IPS-15b (cell line): ENCODE results near the gene DMD.

Experiments used
- H3K27me3 ChIP-seq: one replicate; pipeline ENCODE4 v1.6.1; 2013; ENCODE audit warnings: low read length; ENCODE audit not compliant: control insufficient read depth, insufficient read depth
- H3K36me3 ChIP-seq: one replicate; pipeline ENCODE4 v1.6.1; 2013; ENCODE audit warnings: low read length; ENCODE audit not compliant: control insufficient read depth, insufficient read depth
- H3K4me1 ChIP-seq: one replicate; pipeline ENCODE4 v1.6.1; 2013; ENCODE audit warnings: mild to moderate bottlenecking, low read length; ENCODE audit not compliant: control insufficient read depth, insufficient read depth
- H3K4me3 ChIP-seq: one replicate; pipeline ENCODE4 v1.5.1; 2013; ENCODE audit warnings: low read depth, low read length
- H3K9ac ChIP-seq: one replicate; pipeline ENCODE4 v1.6.1; 2013; ENCODE audit warnings: low read depth, mild to moderate bottlenecking, low read length
- H3K9me3 ChIP-seq: one replicate; pipeline ENCODE4 v1.6.1; 2013; ENCODE audit warnings: mild to moderate bottlenecking, low read length; ENCODE audit not compliant: control insufficient read depth, insufficient read depth

DMD gene

GRCh38 chrX:32842053-32842452, 369.3 kb downstream of the DMD start:
- Histone ChIP-seq H3K4me1 (no peaks in the 10 kb centered on the region), H3K27me3 (no peaks in the 10 kb centered on the region), H3K9ac (no peak overlapping the region), H3K4me3 (no peak overlapping the region), H3K9me3 (no peaks in the 10 kb centered on the region), H3K36me3 (no peaks in the 10 kb centered on the region)

GRCh38 chrX:32839781-32840180, 371.6 kb downstream of the DMD start:
- H3K36me3 ChIP-seq = no peaks in the 10 kb centered on the region
- no peak overlapping the region for H3K4me3 ChIP-seq
- no peaks in the 10 kb centered on the region for H3K9me3 ChIP-seq
- H3K27me3 ChIP-seq = no peaks in the 10 kb centered on the region
- H3K9ac ChIP-seq = no peak overlapping the region
- no peaks in the 10 kb centered on the region for H3K4me1 ChIP-seq

- H3K9ac ChIP-seq = no peak overlapping the region
- no peaks in the 10 kb centered on the region for H3K4me1 ChIP-seq
- H3K27me3 ChIP-seq = no peaks in the 10 kb centered on the region
- H3K4me3 ChIP-seq = no peak overlapping the region
- H3K36me3 ChIP-seq = no peaks in the 10 kb centered on the region
- H3K9me3 ChIP-seq = no peaks in the 10 kb centered on the region
Measured at GRCh38 chrX:32825009-32825408, 386.3 kb downstream of the DMD start.

GRCh38 chrX:32804034-32804433, 407.3 kb downstream of the DMD start:
- Histone ChIP-seq H3K9me3 (no peaks in the 10 kb centered on the region), H3K4me3 (no peak overlapping the region), H3K27me3 (no peaks in the 10 kb centered on the region)

GRCh38 chrX:32798990-32799389, 412.4 kb downstream of the DMD start:
- H3K36me3 ChIP-seq = no peaks in the 10 kb centered on the region
- no peak overlapping the region for H3K4me3 ChIP-seq
- no peaks in the 10 kb centered on the region for H3K4me1 ChIP-seq
- no peak overlapping the region for H3K9ac ChIP-seq
- H3K9me3 ChIP-seq = no peaks in the 10 kb centered on the region
- H3K27me3 ChIP-seq = no peaks in the 10 kb centered on the region

More at GRCh38 chrX:32804034-32804433, 407.3 kb downstream of the DMD start:
- no peaks in the 10 kb centered on the region for H3K36me3 ChIP-seq
- H3K4me1 ChIP-seq = no peaks in the 10 kb centered on the region
- H3K9ac ChIP-seq = no peak overlapping the region

- Histone ChIP-seq H3K4me1 (no peaks in the 10 kb centered on the region), H3K27me3 (no peaks in the 10 kb centered on the region), H3K4me3 (no peak overlapping the region), H3K9me3 (no peaks in the 10 kb centered on the region), H3K36me3 (no peaks in the 10 kb centered on the region), H3K9ac (no peak overlapping the region)
Measured at GRCh38 chrX:32788936-32789335, 422.4 kb downstream of the DMD start.

GRCh38 chrX:32780109-32780508, 431.2 kb downstream of the DMD start:
- H3K4me1 ChIP-seq = peaks cover 16% of the 10 kb centered on the region
- no peaks in the 10 kb centered on the region for H3K36me3 ChIP-seq
- no peaks in the 10 kb centered on the region for H3K27me3 ChIP-seq
- H3K4me3 ChIP-seq = no peak overlapping the region
- H3K9me3 ChIP-seq = peaks cover 5% of the 10 kb centered on the region
- no peak overlapping the region for H3K9ac ChIP-seq

GRCh38 chrX:32778965-32779364, 432.4 kb downstream of the DMD start:
- Histone ChIP-seq H3K9ac (no peak overlapping the region), H3K4me3 (no peak overlapping the region), H3K9me3 (peaks cover 10% of the 10 kb centered on the region), H3K27me3 (no peaks in the 10 kb centered on the region), H3K36me3 (no peaks in the 10 kb centered on the region), H3K4me1 (peaks cover 16% of the 10 kb centered on the region)

- Histone ChIP-seq H3K4me3 (no peak overlapping the region), H3K36me3 (no peaks in the 10 kb centered on the region), H3K27me3 (no peaks in the 10 kb centered on the region), H3K9ac (no peak overlapping the region), H3K9me3 (peaks cover 10% of the 10 kb centered on the region), H3K4me1 (peaks cover 16% of the 10 kb centered on the region)
Measured at GRCh38 chrX:32774966-32775365, 436.4 kb downstream of the DMD start.

GRCh38 chrX:32749070-32749469, 462.3 kb downstream of the DMD start:
- Histone ChIP-seq H3K4me1 (no peaks in the 10 kb centered on the region), H3K4me3 (no peak overlapping the region), H3K9ac (no peak overlapping the region), H3K27me3 (no peaks in the 10 kb centered on the region), H3K36me3 (no peaks in the 10 kb centered on the region), H3K9me3 (no peaks in the 10 kb centered on the region)

GRCh38 chrX:32745323-32745722, 466.0 kb downstream of the DMD start:
- H3K4me3 ChIP-seq = no peak overlapping the region
- H3K9me3 ChIP-seq = no peaks in the 10 kb centered on the region
- H3K9ac ChIP-seq = no peak overlapping the region
- no peaks in the 10 kb centered on the region for H3K27me3 ChIP-seq
- H3K36me3 ChIP-seq = no peaks in the 10 kb centered on the region
- H3K4me1 ChIP-seq = no peaks in the 10 kb centered on the region

GRCh38 chrX:32744921-32745320, 466.4 kb downstream of the DMD start:
- H3K27me3 ChIP-seq = no peaks in the 10 kb centered on the region
- no peaks in the 10 kb centered on the region for H3K36me3 ChIP-seq
- H3K4me3 ChIP-seq = no peak overlapping the region
- H3K9me3 ChIP-seq = no peaks in the 10 kb centered on the region
- H3K4me1 ChIP-seq = no peaks in the 10 kb centered on the region
- H3K9ac ChIP-seq = no peak overlapping the region

GRCh38 chrX:32741910-32742309, 469.4 kb downstream of the DMD start:
- Histone ChIP-seq H3K9ac (no peak overlapping the region), H3K27me3 (no peaks in the 10 kb centered on the region), H3K9me3 (no peaks in the 10 kb centered on the region), H3K36me3 (no peaks in the 10 kb centered on the region), H3K4me3 (no peak overlapping the region), H3K4me1 (no peaks in the 10 kb centered on the region)
